Measurements from ENCODE around the gene EIF4E3.

DNA sequence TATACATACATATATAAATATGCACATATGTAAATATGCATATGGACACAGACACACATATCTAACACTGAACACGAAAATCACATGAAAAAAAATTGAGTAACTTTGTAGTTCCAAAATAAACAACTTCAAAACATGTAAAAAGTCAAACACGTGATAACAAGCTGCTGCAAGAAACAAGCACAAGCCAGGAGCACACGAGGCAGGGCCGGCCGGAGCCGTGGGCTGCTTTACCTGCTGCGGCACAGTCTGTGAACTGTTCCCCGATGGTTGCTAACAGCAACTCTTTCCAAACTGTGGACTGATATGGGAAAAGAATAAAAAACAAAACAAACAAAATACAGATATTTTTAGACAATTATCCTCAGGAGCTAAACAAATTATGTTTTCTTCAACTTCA is 31.6 kb downstream of the EIF4E3 start:
- TF ChIP-seq PPARA (CRISPR knock-in tag; IDR thresholded peaks at IDR 0.05; ENCODE audit: borderline replicate concordance) (no peak), TCF4 (CRISPR knock-in tag; IDR thresholded peaks at IDR 0.05; ENCODE audit: borderline replicate concordance) (no peak), SNAI2 (CRISPR knock-in tag; IDR thresholded peaks at IDR 0.05) (no peak), ARNTL (CRISPR knock-in tag; IDR thresholded peaks at IDR 0.05; ENCODE audit: borderline replicate concordance, low read depth) (no peak), ESRRG (CRISPR knock-in tag; IDR thresholded peaks at IDR 0.05) (no peak), POU6F1 (CRISPR knock-in tag; IDR thresholded peaks at IDR 0.05; ENCODE audit: borderline replicate concordance, low read depth) (no peak), BACH2 (CRISPR knock-in tag; IDR thresholded peaks at IDR 0.05; ENCODE audit: borderline replicate concordance) (no peak), OSR1 (CRISPR knock-in tag; IDR thresholded peaks at IDR 0.05) (no peak), RARB (CRISPR knock-in tag; IDR thresholded peaks at IDR 0.05) (no peak), TSHZ2 (CRISPR knock-in tag; IDR thresholded peaks at IDR 0.05) (no peak)
- TF ChIP-seq, protein P1, sequence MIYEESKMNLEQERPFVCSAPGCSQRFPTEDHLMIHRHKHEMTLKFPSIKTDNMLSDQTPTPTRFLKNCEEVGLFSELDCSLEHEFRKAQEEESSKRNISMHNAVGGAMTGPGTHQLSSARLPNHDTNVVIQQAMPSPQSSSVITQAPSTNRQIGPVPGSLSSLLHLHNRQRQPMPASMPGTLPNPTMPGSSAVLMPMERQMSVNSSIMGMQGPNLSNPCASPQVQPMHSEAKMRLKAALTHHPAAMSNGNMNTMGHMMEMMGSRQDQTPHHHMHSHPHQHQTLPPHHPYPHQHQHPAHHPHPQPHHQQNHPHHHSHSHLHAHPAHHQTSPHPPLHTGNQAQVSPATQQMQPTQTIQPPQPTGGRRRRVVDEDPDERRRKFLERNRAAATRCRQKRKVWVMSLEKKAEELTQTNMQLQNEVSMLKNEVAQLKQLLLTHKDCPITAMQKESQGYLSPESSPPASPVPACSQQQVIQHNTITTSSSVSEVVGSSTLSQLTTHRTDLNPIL (CRISPR knock-in tag; IDR thresholded peaks at IDR 0.05; ENCODE audit: low read depth): no peak
- TF ChIP-seq, protein P2, sequence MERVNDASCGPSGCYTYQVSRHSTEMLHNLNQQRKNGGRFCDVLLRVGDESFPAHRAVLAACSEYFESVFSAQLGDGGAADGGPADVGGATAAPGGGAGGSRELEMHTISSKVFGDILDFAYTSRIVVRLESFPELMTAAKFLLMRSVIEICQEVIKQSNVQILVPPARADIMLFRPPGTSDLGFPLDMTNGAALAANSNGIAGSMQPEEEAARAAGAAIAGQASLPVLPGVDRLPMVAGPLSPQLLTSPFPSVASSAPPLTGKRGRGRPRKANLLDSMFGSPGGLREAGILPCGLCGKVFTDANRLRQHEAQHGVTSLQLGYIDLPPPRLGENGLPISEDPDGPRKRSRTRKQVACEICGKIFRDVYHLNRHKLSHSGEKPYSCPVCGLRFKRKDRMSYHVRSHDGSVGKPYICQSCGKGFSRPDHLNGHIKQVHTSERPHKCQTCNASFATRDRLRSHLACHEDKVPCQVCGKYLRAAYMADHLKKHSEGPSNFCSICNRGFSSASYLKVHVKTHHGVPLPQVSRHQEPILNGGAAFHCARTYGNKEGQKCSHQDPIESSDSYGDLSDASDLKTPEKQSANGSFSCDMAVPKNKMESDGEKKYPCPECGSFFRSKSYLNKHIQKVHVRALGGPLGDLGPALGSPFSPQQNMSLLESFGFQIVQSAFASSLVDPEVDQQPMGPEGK (CRISPR knock-in tag; IDR thresholded peaks at IDR 0.05; ENCODE audit: borderline replicate concordance): no peak
